Cerebellar nuclear complex (tissue), 1 donor: ENCODE measurements around the gene GDPD5.

Source experiments
- DNase-seq, 2 experiments: peaks; one replicate each; lab custom pipeline; 2025; lab: John Stamatoyannopoulos, UW

The GDPD5 gene

DNA sequence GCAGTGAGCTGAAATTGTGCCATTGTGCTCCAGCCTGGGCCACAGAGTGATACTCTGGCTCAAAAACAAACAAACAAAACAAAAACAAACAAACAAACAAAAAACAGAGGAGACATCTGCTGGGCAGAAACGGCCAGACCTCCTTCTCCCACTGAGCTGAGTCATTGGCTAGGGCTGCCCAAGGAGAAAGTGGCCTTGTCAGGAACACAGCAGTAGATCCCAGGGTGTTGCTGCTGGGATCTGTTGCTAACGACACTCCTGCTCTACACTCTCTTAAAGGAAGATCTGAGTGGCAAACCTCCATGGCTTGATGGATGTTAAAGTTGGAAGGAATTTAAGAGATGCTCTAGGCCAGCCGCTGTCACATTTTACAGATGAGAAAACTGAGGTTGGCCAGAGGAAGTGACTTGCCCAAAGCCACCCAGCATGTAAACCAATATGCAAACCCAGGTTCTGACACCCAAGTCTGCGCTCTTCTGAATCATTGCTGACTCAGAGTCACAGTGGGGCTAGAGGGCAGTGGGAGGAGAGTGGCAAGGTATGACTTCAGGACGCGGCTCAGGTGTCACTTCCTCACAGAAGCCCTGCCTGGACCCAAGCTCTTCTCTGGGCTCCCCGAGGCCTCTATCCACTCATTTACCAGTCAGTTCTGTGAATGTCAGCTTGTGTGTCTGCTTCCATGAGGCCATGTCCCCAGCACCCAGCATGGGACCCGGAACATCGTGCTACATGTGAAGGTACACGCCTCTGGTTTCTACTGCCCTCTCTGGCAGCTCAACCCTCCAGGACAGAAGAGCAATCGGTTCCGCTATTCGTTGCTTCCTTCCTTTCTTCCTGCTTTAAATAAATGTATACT lies 11.3 kb upstream of the GDPD5 start:
- DNase-seq: no peak

- DNase-seq: no peak
Observed at GRCh38 chr11:75535071-75535470, 9.3 kb upstream of the GDPD5 start.

DNA sequence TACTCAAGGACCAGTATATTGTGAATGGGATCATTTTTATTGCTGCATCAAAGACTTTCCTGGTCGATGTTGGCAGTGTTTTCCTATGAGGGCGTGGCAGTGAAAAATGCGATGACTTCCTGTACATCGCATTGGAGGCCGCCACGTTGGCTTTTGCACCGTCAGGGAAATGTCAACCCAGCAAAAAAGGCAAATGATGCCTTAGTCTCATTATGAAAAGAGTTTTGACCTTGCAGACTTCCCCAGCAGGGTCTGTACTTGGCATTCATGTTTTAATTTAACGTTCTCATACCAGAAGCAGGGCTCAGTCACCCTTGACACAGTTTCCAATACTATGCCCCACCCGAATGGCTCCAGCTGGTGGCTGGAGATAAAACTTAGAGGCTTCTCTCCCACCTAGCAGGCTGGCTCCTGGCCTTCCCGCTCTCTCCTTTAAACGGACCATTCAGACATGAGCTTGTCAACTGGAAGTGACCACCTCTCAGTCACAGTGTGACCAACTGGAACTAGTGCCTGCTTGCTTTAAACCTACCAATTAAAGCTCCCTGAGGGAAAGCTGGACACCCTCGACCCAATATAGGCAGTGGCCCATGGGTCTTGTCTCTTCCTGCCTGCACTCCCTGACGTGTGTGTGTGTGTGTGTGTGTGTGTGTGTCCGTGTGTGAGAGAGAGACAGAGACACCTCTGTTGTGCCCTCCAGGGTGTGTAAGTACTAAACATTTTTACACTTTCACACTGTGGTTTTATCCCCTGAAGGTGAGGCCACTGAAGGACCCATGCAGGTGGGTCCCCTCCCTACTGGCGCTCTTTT lies 8.7 kb upstream of the GDPD5 start:
- DNase-seq: no peak

DNA sequence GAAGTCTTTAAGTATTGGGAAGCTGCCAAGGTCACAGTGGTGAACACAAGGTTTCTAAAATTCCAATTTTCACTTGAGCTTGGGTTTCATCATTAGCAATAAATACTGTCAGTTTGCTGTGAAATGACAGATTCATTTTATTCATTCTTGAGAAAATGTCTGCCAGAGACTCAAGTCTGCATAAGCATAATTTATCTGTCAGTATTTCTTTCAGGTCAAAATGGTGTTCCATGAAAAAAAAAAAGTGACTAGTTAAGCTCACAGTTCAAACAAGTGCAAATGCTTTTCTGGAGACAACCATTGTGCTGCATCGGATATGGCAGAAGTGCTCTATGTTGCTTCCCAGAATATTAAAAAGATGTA lies 8.1 kb upstream of the GDPD5 start:
- DNase-seq: no peak

DNA sequence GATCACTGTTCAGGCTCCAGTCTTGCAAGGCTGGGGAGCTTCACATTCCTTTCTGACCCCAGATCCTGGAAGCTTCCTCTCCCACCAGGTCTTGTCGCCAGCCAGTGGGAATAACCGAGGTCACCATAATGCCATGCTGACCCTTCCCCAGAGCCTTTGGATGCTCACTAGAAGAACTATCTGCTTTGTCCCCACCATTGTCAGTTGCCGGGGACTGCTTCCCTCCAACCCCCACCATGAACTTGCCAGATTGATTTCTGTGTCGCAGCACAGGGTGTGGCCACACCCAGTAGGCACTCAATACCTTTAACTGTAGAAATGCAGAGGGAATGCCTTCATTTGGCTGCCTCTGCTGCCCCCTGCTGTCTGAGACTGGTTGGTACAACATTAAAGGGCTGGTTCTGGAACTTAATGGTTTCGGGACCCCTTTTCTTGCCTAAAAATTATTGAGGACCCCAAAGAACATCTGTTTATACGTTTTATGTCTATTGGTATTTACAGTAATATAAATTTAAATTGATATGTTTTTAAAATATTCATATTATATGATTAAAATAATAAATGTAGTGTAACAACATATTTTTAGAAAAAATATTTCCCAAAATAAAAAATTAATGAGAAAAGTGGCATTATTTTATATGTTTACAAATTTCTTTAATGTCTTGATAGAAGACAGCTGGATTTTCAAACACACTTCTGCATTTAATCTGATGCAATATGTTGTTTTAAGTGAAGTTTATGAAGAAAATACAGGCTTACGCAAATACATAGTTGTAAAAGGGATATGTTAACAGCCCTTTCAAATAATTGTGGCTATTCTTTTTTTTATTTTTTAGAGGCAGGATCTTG lies 6.7 kb upstream of the GDPD5 start:
- DNase-seq: no peak

DNA sequence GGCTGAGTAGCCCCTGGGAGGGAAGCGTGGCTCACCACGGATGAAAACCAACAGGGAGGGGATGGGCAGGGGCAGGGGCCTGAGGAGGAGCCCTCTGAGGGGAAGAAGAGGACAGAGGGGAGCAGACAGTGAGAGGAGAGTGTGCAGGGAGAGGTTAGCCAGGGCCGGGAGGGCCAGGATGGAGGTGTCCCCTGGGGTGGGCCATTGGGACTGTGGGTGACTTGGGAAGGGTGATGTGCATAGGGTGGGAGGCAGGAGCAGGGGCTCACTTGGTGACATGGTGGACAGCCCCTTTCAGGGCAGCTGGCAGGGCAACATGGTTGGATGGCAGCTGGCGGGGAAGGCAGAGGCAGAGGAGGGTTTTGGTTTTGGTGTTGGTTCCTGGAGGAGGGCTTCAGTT lies 5.6 kb upstream of the GDPD5 start:
- DNase-seq: no peak

DNA sequence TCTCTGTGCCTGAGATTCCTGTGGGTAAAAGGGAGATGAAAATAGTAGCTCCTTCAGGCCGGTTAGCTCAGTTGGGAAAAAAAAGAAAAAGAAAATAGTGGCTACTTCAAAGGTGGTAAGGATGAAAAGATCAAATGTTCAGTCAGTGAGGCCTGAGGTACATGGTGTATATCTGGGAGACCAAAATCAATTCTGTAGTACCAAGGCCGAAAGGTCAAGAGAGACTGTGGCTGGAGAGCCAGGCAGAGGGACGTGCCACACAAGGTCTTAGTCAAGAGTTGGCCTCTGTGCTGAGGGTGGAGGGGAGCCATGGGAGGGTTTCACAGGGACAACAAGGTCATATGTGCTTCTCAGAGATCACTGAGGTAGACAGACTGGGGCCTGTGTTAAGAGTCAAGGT lies 4.8 kb upstream of the GDPD5 start:
- no peak for DNase-seq

- DNase-seq: no peak
Observed at GRCh38 chr11:75527938-75528735, 2.4 kb upstream of the GDPD5 start.

DNA sequence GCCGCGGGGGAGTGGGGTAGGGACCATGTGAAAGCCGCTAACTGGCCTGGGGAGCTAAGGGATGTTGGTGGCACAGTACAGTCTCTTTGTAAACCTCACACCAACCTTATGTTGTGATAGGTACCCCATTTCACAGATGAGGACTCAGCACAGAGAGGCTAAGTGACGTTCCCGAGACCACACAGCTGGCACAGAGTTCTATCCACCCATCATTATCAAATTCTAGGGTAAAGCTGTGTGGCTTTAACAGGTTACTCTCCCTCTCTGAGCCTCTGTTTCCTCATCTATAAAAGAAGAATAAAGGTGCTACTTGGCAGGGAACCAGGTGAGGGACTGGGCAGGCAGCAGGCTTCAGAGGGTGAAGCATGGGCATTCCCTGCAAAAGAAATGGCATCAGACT lies 1.4 kb upstream of the GDPD5 start:
- DNase-seq: no peak

GRCh38 chr11:75526192-75526541 lies 426 bp upstream of the GDPD5 start:
- DNase-seq: no peak

DNA sequence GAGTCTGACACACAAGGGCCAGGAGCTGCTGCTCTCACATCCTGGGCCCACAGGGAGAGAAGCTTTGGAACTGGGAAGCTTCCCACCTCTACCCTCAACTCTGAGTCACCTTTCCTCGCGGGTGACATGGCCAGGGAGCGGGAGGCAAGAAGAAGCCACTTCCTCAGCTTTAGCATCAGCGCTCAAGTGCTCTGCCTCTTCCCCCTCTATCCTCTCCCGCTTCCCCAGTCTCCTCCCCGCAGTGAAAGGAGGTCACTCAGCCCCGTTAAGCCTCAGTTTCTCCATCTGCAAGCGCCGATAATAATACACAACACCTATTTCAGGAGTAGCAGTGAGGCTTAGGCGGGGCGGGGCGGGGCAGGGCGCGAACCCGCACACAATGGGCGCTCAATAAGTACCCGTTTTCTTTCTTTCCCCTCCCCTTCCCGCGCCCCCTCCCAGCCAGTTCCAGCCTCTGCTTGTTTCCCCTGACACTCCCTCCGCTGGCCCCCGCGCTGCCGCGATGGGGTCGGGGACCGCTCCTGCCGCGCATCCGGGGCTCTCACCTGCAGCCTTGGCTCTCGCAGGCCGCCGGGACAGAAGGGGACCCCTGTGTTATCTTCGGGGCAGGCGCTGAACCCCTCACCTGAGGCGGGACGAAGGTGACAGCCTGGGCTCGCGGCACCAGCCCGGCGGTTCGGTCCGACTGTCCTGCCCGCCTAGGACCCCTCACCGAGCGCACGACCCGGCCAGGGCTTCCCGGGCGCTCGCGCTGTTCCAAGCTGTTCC lies 892 bp downstream of the GDPD5 start:
- no peak for DNase-seq

- DNase-seq: no peak
Observed at GRCh38 chr11:75523811-75524664, 1.7 kb downstream of the GDPD5 start.

- no peak for DNase-seq
Observed at GRCh38 chr11:75523189-75523588, 2.6 kb downstream of the GDPD5 start.

DNA sequence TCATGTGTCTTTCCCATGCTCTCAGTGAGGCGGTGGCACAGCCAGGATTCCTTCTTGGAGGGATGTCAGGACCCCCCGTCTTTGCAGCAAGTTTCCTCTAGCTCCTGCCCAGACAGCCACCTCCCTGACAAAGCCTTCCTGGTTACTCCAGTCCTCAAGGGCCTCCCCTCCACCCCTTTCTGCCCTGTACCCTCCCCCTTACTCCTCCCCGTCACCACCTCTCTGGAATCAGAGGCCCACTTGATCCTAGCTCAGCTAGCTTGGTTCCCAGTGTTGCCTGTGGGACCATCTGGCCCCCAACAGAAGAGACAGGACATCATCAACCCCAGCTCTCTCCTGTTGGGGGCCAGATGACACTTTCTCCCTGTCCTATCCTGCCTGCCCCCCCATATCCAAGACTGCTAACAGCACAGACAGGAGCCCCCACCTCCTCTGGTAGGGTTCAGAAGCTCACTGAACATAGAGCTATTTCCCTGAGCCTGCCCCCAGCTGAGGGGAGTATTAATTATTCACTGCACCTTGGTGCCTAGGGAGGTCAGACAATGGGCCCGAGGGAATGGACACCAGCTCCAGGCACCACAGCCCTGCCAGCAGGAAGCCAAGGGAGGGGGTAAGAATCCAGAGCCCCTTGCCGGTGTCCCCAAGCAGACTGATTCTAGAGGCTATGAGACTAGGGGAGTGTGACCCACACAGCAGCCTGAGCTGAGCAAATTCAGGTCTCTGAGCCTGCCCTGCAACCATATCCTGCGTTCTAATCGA lies 3.3 kb downstream of the GDPD5 start:
- DNase-seq: no peak

GRCh38 chr11:75520688-75521087 lies 5.1 kb downstream of the GDPD5 start:
- no peak for DNase-seq

- peak; percentile 83 to 86 for DNase-seq
Observed at GRCh38 chr11:75518771-75519653, 6.7 kb downstream of the GDPD5 start.

GRCh38 chr11:75518204-75518549 lies 7.6 kb downstream of the GDPD5 start:
- DNase-seq: no peak

- DNase-seq: no peak
Observed at GRCh38 chr11:75516886-75517285, 8.9 kb downstream of the GDPD5 start.
